Measurements from ENCODE around the gene ADARB2.

ADARB2 gene

DNA sequence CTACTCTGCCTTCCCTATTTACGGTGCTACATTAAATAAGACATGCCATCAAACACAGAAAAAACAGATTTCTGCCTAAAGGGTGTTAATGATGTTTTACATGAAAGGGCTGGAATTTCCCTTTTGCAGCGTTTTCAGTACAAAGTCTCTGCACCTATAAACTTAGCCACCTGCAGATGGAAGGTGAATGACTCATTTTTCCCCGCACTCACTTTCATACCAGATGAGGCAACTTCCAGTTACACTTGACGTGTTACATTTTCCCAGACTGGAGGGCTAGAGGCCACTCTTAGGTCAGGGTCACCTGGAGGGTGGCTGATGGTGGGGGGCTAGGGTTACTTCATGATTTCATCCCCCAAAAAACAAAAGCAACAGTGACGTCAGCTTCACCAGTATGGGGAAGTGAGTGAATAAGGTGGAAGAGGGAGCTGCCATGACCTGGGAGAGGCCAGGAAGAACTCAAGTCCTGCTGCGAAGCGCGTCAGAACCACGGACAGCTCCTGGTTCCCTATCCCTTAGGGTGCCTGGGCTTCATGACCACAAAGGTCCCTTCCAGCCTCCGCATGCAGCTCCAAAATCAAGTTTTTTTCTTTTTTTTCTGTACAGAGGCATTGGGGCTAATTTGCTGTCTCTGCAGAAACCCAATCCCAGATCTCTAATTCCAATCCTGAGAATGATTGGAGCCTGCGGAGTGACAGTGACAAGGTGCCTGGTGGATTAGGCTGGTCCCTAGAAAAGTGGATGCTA is 94.0 kb downstream of the ADARB2 start:
- no peak for FAIRE-seq
- peak; percentile 12 for DNase-seq (ENCODE audit: insufficient read length, low spot score)

DNA sequence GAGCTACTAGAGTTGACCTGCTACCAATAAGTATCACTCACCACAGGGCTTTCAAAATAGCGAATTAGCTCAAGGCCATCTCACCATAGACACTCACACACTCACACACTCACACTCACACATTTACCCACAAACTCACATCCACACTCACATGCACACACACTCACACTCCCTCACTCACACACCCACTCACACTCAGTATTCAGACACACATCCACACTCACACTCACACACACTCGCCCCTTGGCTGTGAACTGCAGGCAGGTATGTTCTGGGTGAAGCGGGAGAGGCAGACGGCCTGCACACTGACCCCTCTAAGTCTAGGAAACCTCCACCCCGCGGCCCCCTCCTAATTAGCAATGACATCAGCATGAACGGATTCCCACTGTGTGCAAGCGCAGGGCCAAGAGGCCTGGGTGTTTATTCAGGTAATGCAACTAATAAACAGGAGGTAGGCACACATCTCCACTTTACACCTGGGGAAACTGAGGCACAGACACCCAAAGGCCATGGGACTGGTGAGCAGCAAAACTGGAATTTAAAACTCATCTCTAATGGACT is 94.6 kb downstream of the ADARB2 start:
- DNase-seq (ENCODE audit: insufficient read length, low spot score) = no peak
- no peak for FAIRE-seq
- TF ChIP-seq POLR2A (IDR thresholded peaks at IDR 0.05; ENCODE audit: low read depth, low read length) = no peak

More for the DNA sequence above, 94.0 kb downstream of the ADARB2 start:
- no peak for TF ChIP-seq POLR2A (IDR thresholded peaks at IDR 0.05; ENCODE audit: low read depth, low read length)

DNA sequence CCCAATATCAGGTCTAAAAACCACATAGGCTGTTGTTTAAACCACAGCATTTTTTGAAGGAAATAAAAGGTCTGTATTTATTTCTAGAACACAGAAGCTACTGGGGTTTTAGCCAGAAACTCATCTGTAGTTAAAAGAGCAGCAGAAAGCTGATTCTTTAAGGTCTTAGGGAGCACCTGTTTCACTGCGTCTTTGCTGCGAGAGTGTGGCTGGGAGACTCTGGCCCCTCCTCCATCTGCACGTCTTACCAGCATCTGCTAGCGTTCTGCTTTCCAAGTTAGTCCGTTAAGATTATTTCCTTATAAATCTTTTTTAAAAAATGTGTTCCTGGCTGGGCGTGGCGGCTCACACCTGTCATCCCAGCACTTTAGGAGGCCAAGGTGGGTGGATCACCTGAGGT is 95.9 kb downstream of the ADARB2 start:
- DNase-seq (ENCODE audit: insufficient read length, low spot score) = no peak
- no peak for TF ChIP-seq POLR2A (IDR thresholded peaks at IDR 0.05; ENCODE audit: low read depth, low read length)
- no peak for FAIRE-seq

GRCh38 chr10:1638889-1639419 is 98.4 kb downstream of the ADARB2 start:
- TF ChIP-seq POLR2A (IDR thresholded peaks at IDR 0.05; ENCODE audit: low read depth, low read length) = no peak
- DNase-seq (ENCODE audit: insufficient read length, low spot score) (no peak), FAIRE-seq (no peak)

DNA sequence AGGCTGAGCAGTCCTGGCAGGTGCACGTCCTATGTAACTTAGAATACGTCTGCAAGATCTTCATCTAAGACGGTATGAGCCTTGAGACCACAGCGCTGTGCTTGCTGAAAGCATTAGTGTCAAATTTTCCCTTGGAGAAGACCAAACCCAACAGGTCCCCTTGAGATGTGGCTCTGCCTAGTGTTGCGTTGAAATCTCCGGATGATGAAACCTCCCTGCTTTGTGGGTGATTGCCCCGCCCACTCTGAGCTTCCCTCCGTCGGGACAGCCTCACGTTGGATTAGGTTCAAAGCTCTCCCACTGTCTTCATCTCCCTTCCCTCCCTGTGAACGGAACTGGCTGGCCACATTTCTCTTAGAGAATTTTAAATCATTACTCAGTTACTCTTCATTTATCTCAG is 102.0 kb downstream of the ADARB2 start:
- no peak for FAIRE-seq
- no peak for TF ChIP-seq POLR2A (IDR thresholded peaks at IDR 0.05; ENCODE audit: low read depth, low read length)
- DNase-seq (ENCODE audit: insufficient read length, low spot score) = no peak

- no peak for TF ChIP-seq POLR2A (IDR thresholded peaks at IDR 0.05; ENCODE audit: low read depth, low read length)
- no peak for FAIRE-seq
Measured at GRCh38 chr10:1634239-1634638, 103.1 kb downstream of the ADARB2 start.

GRCh38 chr10:1633783-1634182 is 103.5 kb downstream of the ADARB2 start:
- DNase-seq (ENCODE audit: insufficient read length, low spot score) (no peak), FAIRE-seq (no peak)
- no peak for TF ChIP-seq POLR2A (IDR thresholded peaks at IDR 0.05; ENCODE audit: low read depth, low read length)

More at GRCh38 chr10:1634239-1634638, 103.1 kb downstream of the ADARB2 start:
- DNase-seq (ENCODE audit: insufficient read length, low spot score) = no peak

- FAIRE-seq (no peak), DNase-seq (ENCODE audit: insufficient read length, low spot score) (no peak)
- no peak for TF ChIP-seq POLR2A (IDR thresholded peaks at IDR 0.05; ENCODE audit: low read depth, low read length)
Measured at GRCh38 chr10:1632596-1632995, 104.7 kb downstream of the ADARB2 start.

- no peak for TF ChIP-seq POLR2A (IDR thresholded peaks at IDR 0.05; ENCODE audit: low read depth, low read length)
- DNase-seq (ENCODE audit: insufficient read length, low spot score) (no peak), FAIRE-seq (no peak)
Measured at GRCh38 chr10:1632141-1632540, 105.2 kb downstream of the ADARB2 start.

GRCh38 chr10:1631282-1631681 is 106.0 kb downstream of the ADARB2 start:
- DNase-seq (ENCODE audit: insufficient read length, low spot score) (no peak), FAIRE-seq (no peak)
- no peak for TF ChIP-seq POLR2A (IDR thresholded peaks at IDR 0.05; ENCODE audit: low read depth, low read length)

GRCh38 chr10:1630304-1630703 is 107.0 kb downstream of the ADARB2 start:
- DNase-seq (ENCODE audit: insufficient read length, low spot score) (no peak), FAIRE-seq (no peak)
- TF ChIP-seq POLR2A (IDR thresholded peaks at IDR 0.05; ENCODE audit: low read depth, low read length) = no peak

DNA sequence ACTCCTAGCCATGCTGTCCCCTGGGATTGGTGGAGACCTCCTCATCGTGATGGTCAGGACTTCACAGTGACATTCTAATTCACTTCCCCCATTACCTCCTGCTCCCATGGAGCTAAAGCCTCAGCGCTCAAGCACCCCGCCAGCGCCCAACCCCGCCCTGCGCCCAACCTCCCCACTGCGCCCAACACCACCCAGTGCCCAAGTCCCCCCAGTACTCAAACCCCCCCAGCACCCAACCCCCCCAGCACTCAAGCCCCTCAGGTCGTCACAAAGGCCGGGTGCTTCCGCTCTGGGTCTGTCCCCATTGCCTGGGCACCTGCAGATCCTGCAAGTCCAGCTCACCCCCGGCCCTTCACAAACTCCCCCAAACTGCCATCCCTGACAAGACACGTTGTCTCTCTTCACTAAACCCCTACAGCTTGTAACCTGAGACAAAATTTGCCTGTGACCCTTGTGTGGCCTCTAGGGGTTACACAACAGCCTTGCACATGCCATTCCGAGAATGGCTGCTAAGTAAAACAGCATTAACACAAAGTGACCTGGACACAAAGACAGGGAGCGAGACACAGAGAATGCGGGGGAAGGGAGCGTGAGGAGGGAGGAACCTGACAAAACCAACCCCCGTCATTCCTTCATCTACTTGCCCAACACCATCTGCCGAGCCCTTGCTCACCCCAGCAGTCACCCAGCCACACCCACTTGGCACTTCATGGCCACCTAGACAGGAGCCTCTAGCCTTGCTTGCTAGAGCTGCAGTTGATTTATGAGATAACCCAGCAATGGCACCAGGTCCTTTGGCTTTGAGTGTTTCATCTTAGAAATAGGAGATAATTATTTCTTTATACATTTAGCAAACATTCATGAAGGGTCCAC is 107.8 kb downstream of the ADARB2 start:
- FAIRE-seq (no peak), DNase-seq (ENCODE audit: insufficient read length, low spot score) (no peak)
- TF ChIP-seq POLR2A (IDR thresholded peaks at IDR 0.05; ENCODE audit: low read depth, low read length) = no peak

DNA sequence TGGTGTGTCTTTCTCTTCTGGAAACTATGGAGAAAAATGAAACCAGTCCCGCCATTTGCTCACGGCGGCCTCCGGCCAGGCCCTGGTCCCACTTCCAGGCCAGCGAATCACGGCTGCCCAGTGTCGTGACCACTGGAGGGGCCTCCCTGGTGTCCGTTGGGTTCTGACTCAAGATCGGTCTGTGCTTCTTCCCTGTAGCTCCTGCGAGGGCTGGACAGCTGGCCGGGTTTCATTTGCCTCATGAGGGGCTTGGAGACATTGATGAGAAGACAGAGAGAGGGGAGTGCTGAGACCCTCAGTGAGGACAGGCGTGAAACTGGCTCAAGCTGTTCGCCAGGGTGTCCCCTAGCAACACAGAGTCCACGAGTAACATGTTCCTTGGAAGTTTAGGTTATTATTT is 108.6 kb downstream of the ADARB2 start:
- FAIRE-seq = no peak
- TF ChIP-seq POLR2A (IDR thresholded peaks at IDR 0.05; ENCODE audit: low read depth, low read length) = no peak
- no peak for DNase-seq (ENCODE audit: insufficient read length, low spot score)

GRCh38 chr10:1627945-1628344 is 109.4 kb downstream of the ADARB2 start:
- no peak for TF ChIP-seq POLR2A (IDR thresholded peaks at IDR 0.05; ENCODE audit: low read depth, low read length)
- FAIRE-seq (no peak), DNase-seq (ENCODE audit: insufficient read length, low spot score) (no peak)
